Esophagus squamous epithelium (tissue), 5 donors: Measurements from ENCODE around the gene MEMO1. TPM values are rescaled to one million over a fixed set of nuclear protein-coding genes. Genes with fewer than 3 reads are reported as not detected.

ENCODE experiments used
- DNase-seq: peaks from one replicate; lab custom pipeline; 2025; lab: John Stamatoyannopoulos, UW
- H3K27ac ChIP-seq, 4 donors: fragments of 200-600 bp; sonication (generic); one replicate each; pipeline ENCODE4 v1.5.1; 2016 to 2019; ENCODE audit warnings: mild to moderate bottlenecking in 1 of 4
- H3K27me3 ChIP-seq, 4 donors: fragments of 200-600 bp; sonication (generic); 1 replicate in 3 of 4; 2 replicates in 1 of 4; pipeline versions ENCODE4 v1.5.1 to v1.6.0; 2017 to 2021; ENCODE audit warnings: antibody characterized with exemption in 1 of 4
- H3K36me3 ChIP-seq, 3 donors: fragments of 200-600 bp; sonication (generic); one replicate each; pipeline ENCODE4 v1.5.1; 2016 to 2019
- H3K4me1 ChIP-seq, 3 donors: fragments of 200-600 bp; sonication (generic); one replicate each; pipeline ENCODE4 v1.5.1; 2017 to 2019
- H3K4me3 ChIP-seq, 4 donors: fragments of 200-600 bp; sonication (generic); 1 replicate in 3 of 4; 2 replicates in 1 of 4; pipeline ENCODE4 v1.5.1; 2016 to 2019; ENCODE audit warnings: mild to moderate bottlenecking in 2 of 4, moderate library complexity in 1 of 4
- H3K9me3 ChIP-seq, 3 donors: fragments of 200-600 bp; sonication (generic); one replicate each; pipeline ENCODE4 v1.5.1; 2016 to 2019
- POLR2A ChIP-seq, 4 donors: fragments of 450-650 bp; IDR thresholded peaks; one replicate each; pipeline ENCODE4 v1.6.1; 2017; ENCODE audit warnings: antibody characterized with exemption in 4 of 4, mild to moderate bottlenecking in 4 of 4, moderate library complexity in 3 of 4
- WGBS, 2 donors: methylation state at CpG; one replicate each; pipeline ENCODE4 v1.1.5; 2018; 5-methylcytosine and 5-hydroxymethylcytosine counted together
- intact Hi-C: fragments of 100-400 bp; cut with DNase I; formaldehyde crosslinking; loops from one replicate; pipeline ENCODE4 v1.15.0; 2022
- total RNA-seq, 4 donors: library from RNA; depleted of rRNA; stranded (reverse); fragments of >200 nt; gene quantifications; one replicate each; pipeline ENCODE4 v1.1.0, GENCODE V29; 2016
- TF ChIP-seq, protein P1 (sequence below), 6 experiments: fragments of 450-650 bp in 4 of 6; fragments of 200-600 bp in 2 of 6; sonication (generic) in 2 of 6; IDR thresholded peaks; one replicate each; pipeline ENCODE4 v1.5.1; 2016 to 2019; ENCODE audit warnings: antibody characterized with exemption in 6 of 6, mild to moderate bottlenecking in 4 of 6, moderate library complexity in 4 of 6
- donor health status: DM: yes; HTN: yes; CAD: no.

Gene MEMO1
- total RNA-seq, 4 donors from 2014 or later = 32.1 to 61.7 (median 45.0) TPM

DNA sequence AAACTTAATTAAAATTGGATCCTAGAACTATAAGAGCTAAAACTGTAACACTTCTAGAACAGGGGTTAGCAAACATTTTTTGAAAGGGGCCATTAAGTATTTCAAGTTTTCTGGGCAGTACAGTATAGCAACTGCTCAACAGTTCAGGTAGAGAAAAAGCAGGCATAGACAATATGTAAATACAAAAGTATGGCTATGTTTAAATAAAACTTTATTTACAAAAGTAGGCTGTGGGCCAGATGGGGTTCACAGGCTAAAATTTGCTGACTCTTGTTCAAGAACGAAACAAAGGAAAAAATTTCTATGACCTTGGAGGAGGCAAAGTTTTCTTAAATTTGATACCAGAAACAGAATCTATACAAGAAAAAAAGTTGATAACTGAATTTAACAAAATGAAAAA is 114.5 kb downstream of the MEMO1 start:
- no peak for DNase-seq
- peaks cover 0 to 52% (median 0%) of the 10 kb centered on the region in 3 donors for H3K36me3 ChIP-seq
- H3K27me3 ChIP-seq = no peaks in the 10 kb centered on the region
- TF ChIP-seq, protein P1, sequence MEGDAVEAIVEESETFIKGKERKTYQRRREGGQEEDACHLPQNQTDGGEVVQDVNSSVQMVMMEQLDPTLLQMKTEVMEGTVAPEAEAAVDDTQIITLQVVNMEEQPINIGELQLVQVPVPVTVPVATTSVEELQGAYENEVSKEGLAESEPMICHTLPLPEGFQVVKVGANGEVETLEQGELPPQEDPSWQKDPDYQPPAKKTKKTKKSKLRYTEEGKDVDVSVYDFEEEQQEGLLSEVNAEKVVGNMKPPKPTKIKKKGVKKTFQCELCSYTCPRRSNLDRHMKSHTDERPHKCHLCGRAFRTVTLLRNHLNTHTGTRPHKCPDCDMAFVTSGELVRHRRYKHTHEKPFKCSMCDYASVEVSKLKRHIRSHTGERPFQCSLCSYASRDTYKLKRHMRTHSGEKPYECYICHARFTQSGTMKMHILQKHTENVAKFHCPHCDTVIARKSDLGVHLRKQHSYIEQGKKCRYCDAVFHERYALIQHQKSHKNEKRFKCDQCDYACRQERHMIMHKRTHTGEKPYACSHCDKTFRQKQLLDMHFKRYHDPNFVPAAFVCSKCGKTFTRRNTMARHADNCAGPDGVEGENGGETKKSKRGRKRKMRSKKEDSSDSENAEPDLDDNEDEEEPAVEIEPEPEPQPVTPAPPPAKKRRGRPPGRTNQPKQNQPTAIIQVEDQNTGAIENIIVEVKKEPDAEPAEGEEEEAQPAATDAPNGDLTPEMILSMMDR (IDR thresholded peaks at IDR 0.05) = no peak
- TF ChIP-seq POLR2A (IDR thresholded peaks at IDR 0.05) = no peak
- intact Hi-C loops = no loop called here
- H3K9me3 ChIP-seq = peaks cover 0 to 32% (median 6%) of the 10 kb centered on the region in 3 donors
- no peak overlapping the region for H3K27ac ChIP-seq
- no peaks in the 10 kb centered on the region for H3K4me1 ChIP-seq
- WGBS, 2 donors = 92 to 100% methylated on average over 1 of the region's 1 CpG
- H3K4me3 ChIP-seq = no peak overlapping the region

DNA sequence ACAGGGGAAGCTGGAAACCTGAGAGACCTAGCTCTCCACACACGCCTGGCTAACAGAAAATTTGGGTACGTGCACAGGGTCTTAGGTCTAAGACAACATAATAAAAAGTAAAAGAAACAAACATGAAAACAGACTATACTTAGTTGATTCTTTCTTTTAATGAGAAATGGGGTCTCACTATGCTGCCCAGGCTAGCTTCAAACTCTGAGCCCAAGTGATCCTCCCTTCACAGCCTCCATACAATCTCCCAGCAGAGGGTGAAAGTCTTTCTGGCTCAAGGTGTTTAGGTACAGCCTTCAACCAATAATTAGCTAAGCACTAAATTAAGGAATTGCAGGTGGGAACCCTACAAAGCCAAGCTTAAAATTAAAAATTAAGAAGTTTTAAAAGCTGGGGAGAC is 116.2 kb downstream of the MEMO1 start:
- Histone ChIP-seq H3K4me1 (no peaks in the 10 kb centered on the region), H3K9me3 (peaks cover 0 to 31% (median 3%) of the 10 kb centered on the region in 3 donors), H3K27me3 (no peaks in the 10 kb centered on the region), H3K27ac (no peak overlapping the region), H3K4me3 (no peak overlapping the region), H3K36me3 (peaks cover 0 to 50% (median 5%) of the 10 kb centered on the region in 3 donors)
- WGBS, 2 donors = 89 to 96% methylated on average over 2 of the region's 2 CpGs
- no peak for DNase-seq
- TF ChIP-seq, protein P1 (IDR thresholded peaks at IDR 0.05) = no peak
- TF ChIP-seq POLR2A (IDR thresholded peaks at IDR 0.05) = no peak
- intact Hi-C loops = no loop called here

DNA sequence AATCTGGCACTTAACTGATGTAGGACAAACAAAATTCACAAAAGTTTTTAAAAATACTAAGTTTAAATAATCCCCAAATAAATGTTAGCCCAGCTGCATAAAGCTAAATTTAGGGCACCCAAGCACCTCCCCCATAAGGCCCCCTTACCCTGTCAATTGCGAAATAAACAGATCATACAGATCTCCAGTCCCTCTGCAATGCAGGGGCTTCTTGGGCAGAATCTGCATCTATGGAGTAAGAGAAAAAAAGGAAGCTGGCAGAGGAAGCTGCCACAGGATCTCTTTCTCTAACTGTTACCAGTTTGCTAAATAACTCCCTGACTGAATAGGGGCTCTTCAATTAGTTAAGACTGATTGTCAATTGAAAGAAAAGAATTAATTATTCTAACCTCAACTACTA is 117.7 kb downstream of the MEMO1 start:
- no peak for DNase-seq
- Histone ChIP-seq H3K4me1 (no peaks in the 10 kb centered on the region), H3K27me3 (no peaks in the 10 kb centered on the region), H3K36me3 (peaks cover 0 to 35% (median 5%) of the 10 kb centered on the region in 3 donors), H3K27ac (no peak overlapping the region), H3K9me3 (peaks cover 0 to 16% (median 1%) of the 10 kb centered on the region in 3 donors), H3K4me3 (no peak overlapping the region)
- 69 to 79% methylated on average over 1 of the region's 1 CpG for WGBS, 2 donors
- intact Hi-C loops = no loop called here
- TF ChIP-seq, protein P1 (IDR thresholded peaks at IDR 0.05) = no peak
- no peak for TF ChIP-seq POLR2A (IDR thresholded peaks at IDR 0.05)

DNA sequence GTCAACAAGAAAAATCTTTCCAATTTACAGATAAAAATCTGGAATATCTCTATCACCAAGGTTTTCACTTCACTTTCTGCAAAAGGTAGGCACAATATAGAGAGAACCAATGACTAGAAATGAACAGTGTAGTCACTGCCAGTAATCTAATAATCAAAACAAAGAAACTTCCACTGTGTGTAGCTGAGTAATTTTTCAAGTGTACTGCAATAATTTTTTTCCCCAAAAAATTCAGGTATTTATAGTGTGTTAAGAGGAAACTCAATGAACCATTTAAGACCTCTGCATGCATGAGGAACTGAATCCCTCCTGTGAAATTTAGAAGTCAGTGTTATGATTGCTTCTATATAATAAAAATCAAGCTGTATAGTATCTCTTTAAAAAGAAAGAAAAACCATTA is 121.8 kb downstream of the MEMO1 start:
- H3K4me3 ChIP-seq = no peak overlapping the region
- intact Hi-C loops = no loop called here
- H3K36me3 ChIP-seq = peaks cover 0 to 28% (median 5%) of the 10 kb centered on the region in 3 donors
- H3K27me3 ChIP-seq = no peaks in the 10 kb centered on the region
- TF ChIP-seq, protein P1 (IDR thresholded peaks at IDR 0.05) = no peak
- TF ChIP-seq POLR2A (IDR thresholded peaks at IDR 0.05) = no peak
- no peaks in the 10 kb centered on the region for H3K9me3 ChIP-seq
- no peak for DNase-seq
- H3K4me1 ChIP-seq = no peaks in the 10 kb centered on the region
- no peak overlapping the region for H3K27ac ChIP-seq

DNA sequence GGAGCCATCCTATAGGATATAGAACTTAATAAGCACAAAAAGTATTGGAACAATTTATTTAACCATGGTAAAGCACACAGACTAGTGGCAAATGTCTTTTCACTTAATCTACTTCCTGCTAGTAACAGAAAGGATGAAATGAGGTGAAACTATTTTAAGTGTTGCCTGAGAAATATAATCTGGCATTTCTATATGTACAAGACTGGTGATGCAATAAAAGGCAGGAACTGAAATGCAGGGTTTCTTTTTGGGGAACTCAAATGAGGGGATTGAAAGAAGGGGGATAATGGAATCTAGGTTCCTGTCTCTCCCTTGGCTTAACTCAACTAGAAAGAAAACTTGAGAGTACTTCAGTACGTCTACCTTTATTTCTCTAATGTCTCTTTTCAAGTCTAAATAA is 122.3 kb downstream of the MEMO1 start:
- whole genome bisulfite sequencing, 2 donors = 84 to 86% methylated on average over 1 of the region's 1 CpG
- no peak overlapping the region for H3K4me3 ChIP-seq
- H3K4me1 ChIP-seq = no peaks in the 10 kb centered on the region
- H3K27ac ChIP-seq = no peak overlapping the region
- no peaks in the 10 kb centered on the region for H3K27me3 ChIP-seq
- TF ChIP-seq, protein P1 (IDR thresholded peaks at IDR 0.05) = no peak
- no peak for TF ChIP-seq POLR2A (IDR thresholded peaks at IDR 0.05)
- peaks cover 0 to 28% (median 5%) of the 10 kb centered on the region in 3 donors for H3K36me3 ChIP-seq
- DNase-seq = no peak
- intact Hi-C loops = no loop called here
- H3K9me3 ChIP-seq = no peaks in the 10 kb centered on the region
